BJ (cell line): ENCODE data around the gene RAP1GAP. TPM values are rescaled to one million over a fixed set of nuclear protein-coding genes. Genes with fewer than 3 reads are reported as not detected.

ENCODE experiments used
- CTCF ChIA-PET: fragments of 350-600 bp; formaldehyde crosslinking; extraction: SDS; loops from one replicate; lab custom pipeline; 2021; ENCODE audit warnings: antibody characterized with exemption, inconsistent platforms; lab: Yijun Ruan, JAX
- POLR2A ChIA-PET: fragments of 300-600 bp; sonication (Branson Sonifier 250); formaldehyde crosslinking; extraction: SDS; loops from one replicate; lab custom pipeline; 2021; ENCODE audit warnings: antibody characterized with exemption; lab: Charles Lee
- DNase-seq: peaks from one replicate; pipeline ENCODE4 v3.0.0-alpha.2; 2011; ENCODE audit warnings: low read depth
- H3K27me3 ChIP-seq: 2 replicates; pipeline ENCODE4 v1.6.0; 2011; ENCODE audit warnings: low read length; ENCODE audit not compliant: control insufficient read depth, insufficient read depth
- H3K36me3 ChIP-seq: 2 replicates; pipeline ENCODE4 v1.5.1; 2011; ENCODE audit warnings: low read length; ENCODE audit not compliant: control insufficient read depth, insufficient read depth
- H3K4me3 ChIP-seq: 2 replicates; pipeline ENCODE4 v1.5.1; 2011; ENCODE audit warnings: low read depth, mild to moderate bottlenecking, control low read depth, low read length
- CTCF ChIP-seq: IDR thresholded peaks from 2 replicates; pipeline ENCODE4 v1.5.1; 2011; ENCODE audit warnings: low read depth, mild to moderate bottlenecking, control low read depth, inconsistent platforms, low read length, moderate library complexity; ENCODE audit not compliant: insufficient read depth
- polyA plus RNA-seq: library from polyadenylated mRNA; depleted of rRNA; stranded (reverse); fragments of >200 nt; gene quantifications from 2 replicates; pipeline ENCODE4 v1.2.3, GENCODE V29; 2011

RAP1GAP gene
- polyA plus RNA-seq, 1 experiment, result 0.16 TPM

GRCh38 chr1:21701401-21701800 is 32.2 kb upstream of the RAP1GAP start:
- Histone ChIP-seq H3K4me3 (no peak overlapping the region), H3K36me3 (peaks cover 8% of the 10 kb centered on the region), H3K27me3 (no peaks in the 10 kb centered on the region)
- no peak for TF ChIP-seq CTCF
- ChIA-PET POLR2A (no interaction called here), CTCF (interaction anchor here (0.6 to 0.9 kb wide), 2 partner anchors 262 to 943 kb away, joined by 3 read pairs; no protein-coding TSS in a partner anchor)
- no peak for DNase-seq

- ChIA-PET POLR2A (no interaction called here), CTCF (no interaction called here)
- no peak overlapping the region for H3K4me3 ChIP-seq
- DNase-seq, result no peak
- no peak for TF ChIP-seq CTCF
- H3K27me3 ChIP-seq, result no peaks in the 10 kb centered on the region
- H3K36me3 ChIP-seq, result peaks cover 5% of the 10 kb centered on the region
These were observed 30.9 kb upstream of the RAP1GAP start for GRCh38 chr1:21700094-21700493.

- Histone ChIP-seq H3K36me3 (peaks cover 7% of the 10 kb centered on the region), H3K27me3 (no peaks in the 10 kb centered on the region), H3K4me3 (no peak overlapping the region)
- no peak for TF ChIP-seq CTCF
- ChIA-PET CTCF (no interaction called here), POLR2A (interaction anchor here (0.6 kb wide), 1 partner anchor 357 kb away, joined by 10 read pairs; no protein-coding TSS in a partner anchor)
- no peak for DNase-seq
These were observed 27.8 kb upstream of the RAP1GAP start for GRCh38 chr1:21696931-21697330.

GRCh38 chr1:21693732-21694131 is 24.6 kb upstream of the RAP1GAP start:
- no peak for TF ChIP-seq CTCF
- Histone ChIP-seq H3K4me3 (no peak overlapping the region), H3K27me3 (no peaks in the 10 kb centered on the region), H3K36me3 (peaks cover 8% of the 10 kb centered on the region)
- peak; percentile 64 for DNase-seq
- ChIA-PET CTCF (interaction anchor here (1.2 to 2.9 kb wide), 2 partner anchors 9 to 10 kb away, joined by 4 to 12 read pairs; no protein-coding TSS in a partner anchor), POLR2A (no interaction called here)

GRCh38 chr1:21691739-21692138 is 22.6 kb upstream of the RAP1GAP start:
- DNase-seq, result no peak
- H3K4me3 ChIP-seq, result no peak overlapping the region
- no peak for TF ChIP-seq CTCF
- no peaks in the 10 kb centered on the region for H3K27me3 ChIP-seq
- ChIA-PET CTCF (interaction anchor here (2.9 kb wide), 1 partner anchor 12 kb away, joined by 12 read pairs; no protein-coding TSS in a partner anchor), POLR2A (no interaction called here)
- peaks cover 12% of the 10 kb centered on the region for H3K36me3 ChIP-seq
